Hepatic stellate cell (primary cell): ENCODE results near the gene NSL1.
"Not testable (repeated sequence)": the region's sequence is repeated elsewhere in the genome, so short reads cannot be mapped to it uniquely, and the experiment has no call there.

Experiments used
- DNase-seq: peaks from one replicate; pipeline ENCODE4 v3.0.0; 2011; ENCODE audit warnings: low spot score

NSL1 gene

DNA sequence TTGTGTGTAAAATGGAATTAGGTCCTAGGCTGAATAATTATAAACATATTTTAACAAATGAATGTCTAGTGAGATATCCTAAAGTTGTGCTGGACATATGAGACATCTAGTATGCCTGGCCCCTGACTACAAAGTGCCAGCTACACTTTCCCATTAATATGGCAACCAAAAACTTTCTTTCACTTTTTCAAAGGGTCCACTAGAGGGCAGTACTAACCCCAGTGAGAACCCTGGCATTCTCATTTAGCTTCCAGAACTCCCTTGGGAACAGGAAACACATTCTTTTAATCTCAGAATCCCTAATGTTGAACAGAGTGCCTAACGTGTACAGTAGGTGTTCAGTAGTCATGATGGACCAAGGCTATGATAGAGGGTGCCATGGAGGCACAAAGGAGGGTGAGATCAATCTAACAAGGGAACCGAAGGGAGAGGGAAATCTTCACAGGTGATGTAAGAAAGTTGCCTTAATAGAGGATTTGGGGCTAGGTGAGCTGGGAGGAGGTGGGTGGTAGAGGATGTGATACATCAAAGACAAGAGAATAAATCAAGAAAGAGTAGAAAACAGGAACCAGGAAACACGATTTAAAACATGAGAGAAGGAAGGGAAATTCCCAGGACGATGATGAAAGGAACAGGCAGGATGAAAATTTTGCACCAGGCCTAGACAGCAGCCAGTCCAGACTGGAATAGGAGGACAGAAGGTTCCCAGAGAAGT lies 41.6 kb downstream of the NSL1 start:
- peak; percentile 64 for DNase-seq

DNA sequence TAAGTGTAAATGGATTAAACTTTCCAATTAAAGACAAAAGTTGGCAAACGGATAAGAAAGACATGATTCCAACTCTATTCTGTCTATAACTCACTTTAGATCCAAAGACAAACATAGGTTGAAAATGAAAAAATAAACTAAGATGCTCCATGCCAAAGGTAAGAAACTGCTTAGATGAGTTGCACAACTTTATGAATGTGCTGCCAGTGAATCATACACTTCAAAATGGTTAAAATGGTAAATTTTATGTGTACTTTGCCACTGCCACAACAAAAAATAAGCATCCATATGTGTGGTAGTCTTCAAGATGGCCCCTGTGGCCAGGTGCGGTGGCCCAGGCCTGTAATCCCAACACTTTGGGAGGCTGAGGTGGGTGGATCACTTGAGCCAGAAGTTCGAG lies 45.0 kb downstream of the NSL1 start:
- no peak for DNase-seq

DNA sequence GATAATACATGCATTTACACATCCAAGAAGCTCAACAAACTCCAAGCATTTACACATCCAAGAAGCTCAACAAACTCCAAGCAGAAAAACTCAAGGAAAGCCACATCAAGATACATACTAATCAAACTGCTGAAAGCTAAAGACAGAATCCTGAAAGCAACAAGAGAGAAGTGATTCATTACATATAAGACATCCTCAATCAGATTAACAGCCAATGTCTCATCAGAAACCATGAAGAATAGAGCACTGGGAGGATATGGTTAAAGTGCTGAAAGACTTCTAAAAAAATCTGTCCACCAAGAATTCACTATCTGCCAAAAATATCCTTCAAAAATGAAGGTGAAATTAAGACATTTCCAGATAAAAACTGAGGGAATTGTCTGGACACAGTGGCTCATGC lies 46.3 kb downstream of the NSL1 start:
- DNase-seq = no peak

DNA sequence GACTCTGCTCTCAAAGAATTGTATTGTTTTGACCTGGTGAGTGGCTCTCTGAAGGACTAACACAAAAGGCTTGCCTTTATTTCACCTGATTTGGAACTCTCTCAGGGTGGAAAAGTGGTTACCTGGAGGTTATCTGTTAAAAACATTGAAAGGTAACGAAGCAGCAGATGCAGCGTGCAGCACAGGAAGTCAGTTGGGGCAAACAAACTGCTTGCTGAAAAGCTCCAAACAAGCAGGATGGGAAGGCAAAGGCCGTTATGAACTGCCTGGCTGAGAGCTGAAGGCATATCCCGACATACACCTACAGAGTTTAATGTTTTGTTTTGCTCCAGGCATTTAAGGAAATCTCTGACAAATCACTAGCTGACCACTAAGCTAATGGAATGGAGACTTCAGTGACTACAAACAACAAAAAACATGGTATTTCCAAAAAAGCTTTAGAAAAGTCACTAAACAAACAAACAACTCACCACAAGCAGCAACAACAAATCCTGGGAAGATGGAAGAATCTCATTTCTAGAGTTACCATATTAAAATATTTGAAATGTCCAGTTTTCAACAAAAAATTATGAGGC lies 47.6 kb downstream of the NSL1 start:
- no peak for DNase-seq

DNA sequence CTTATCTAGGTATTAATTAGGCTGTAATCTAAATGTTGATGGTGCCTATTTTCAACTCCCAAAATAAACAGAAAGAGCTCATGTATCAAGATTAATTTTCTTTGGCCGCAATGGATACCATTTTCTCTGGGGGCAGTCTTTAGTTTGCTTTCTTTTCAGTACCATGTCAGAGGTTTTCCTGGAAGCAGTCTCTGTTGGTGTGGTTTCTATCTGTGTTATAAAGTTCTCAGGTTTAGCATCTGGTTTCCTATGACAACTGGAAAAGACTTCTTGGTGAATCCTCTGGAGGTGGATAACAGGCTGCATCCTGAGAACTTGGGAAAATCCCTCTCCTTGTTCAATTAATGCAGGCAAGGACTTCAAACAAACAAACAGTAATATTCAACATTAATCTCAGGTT lies 53.2 kb downstream of the NSL1 start:
- no peak for DNase-seq

DNA sequence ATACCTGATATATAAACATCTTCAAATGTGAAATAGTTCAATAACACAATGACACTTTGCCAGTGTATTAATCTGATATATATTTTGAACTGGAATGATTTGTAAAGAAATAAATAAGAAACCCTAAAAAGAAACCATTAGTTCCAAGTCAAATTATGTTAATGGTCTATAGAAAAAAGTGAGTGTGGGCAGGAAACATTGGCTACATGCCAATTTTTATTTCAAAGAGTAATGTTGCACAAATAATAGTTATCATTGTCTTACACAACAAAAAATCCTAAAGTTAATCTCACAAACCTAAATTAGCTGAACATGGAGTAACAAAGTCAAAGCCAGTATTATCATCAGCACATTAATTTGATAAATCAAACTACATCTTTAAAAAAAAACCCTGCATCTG lies 54.0 kb downstream of the NSL1 start:
- DNase-seq = no peak

- DNase-seq = no peak
Measured at GRCh38 chr1:212733109-212733508, 58.5 kb downstream of the NSL1 start.

DNA sequence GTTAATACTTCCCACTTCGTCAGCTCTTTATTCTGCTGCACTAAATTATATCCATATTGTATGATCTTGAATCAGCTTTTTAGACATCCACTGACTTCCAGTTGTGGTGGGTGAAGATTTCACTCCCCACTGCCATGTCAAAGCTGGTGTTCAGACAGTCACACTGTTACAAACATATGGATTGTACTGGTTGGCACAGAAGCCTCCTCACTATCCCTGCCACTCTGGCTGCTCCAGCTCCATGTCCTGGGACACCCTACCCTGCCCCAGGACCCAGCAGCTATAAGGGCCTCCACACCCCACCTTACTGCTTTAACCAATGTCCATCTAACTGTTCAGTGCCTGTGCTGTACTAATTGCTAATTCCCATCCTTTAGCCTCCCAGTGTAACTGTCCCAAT lies 59.9 kb downstream of the NSL1 start:
- no peak for DNase-seq

DNA sequence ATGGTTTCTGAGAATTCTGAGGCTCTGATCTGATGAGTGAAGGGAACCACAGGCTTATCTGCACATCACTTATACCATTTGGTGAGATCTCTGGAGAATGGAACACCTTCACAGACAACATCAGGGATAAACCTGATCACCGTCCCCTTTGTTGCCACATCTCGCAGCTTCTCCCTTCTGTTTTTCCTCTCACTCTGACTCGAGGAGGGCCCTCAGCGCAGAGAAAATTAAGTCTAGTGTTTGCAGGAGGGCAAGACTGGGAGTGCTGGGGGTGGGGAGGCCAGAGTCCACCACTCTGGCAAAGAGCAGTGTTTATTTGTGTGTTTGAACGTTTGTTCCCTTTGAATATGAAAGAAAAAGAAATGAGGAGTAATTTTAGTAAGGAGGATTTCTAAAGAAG lies 63.0 kb downstream of the NSL1 start:
- no peak for DNase-seq

GRCh38 chr1:212727386-212728181 lies 64.0 kb downstream of the NSL1 start:
- DNase-seq = peak; percentile 10

DNA sequence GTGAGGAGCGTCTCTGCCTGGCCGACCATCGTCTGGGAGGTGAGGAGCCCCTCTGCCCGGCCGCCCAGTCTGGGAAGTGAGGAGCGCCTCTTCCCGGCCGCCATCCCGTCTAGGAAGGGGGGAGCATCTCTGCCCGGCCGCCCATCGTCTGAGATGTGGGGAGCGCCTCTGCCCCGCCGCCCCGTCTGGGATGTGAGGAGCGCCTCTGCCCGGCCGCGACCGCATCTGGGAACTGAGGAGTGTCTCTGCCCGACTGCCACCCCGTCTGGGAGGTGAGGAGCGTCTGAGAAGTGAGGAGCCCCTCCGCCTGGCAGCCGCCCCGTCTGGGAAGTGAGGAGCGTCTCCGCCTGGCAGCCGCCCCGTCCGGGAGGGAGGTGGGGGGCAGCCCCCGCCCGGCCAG lies 66.9 kb downstream of the NSL1 start:
- not testable (repeated sequence) for DNase-seq

DNA sequence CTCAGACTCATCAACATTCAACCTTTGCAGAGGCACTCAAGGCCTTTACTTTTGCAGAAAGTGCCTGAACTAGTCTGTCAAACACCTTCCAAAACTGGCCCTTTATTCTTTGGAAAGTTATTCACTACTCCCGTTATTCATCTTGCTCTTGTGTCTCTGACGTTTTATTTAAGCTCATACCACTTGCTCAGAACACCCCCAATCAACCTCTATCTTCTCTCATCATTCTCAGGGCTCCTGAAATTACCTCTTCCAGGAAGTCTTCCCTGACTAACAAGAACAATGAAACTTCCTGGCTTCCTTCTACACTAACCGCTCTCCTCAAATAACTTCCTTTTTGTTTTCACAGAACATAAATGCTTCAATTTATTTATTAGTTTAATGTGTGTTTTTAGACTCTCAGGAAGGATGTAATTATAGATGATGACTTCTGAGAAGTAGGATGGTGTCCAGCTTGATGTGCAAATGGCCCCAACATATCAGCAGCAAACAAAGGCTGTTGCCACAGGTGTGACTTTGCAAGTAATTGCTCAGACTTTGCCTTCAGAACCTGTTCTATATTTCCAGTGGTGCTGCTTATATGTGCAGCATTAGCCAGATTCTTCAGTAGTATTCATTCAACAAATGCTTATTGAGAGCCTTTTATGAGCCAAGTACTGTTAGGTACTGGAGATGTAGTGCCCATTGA lies 69.2 kb downstream of the NSL1 start:
- DNase-seq = no peak

GRCh38 chr1:212721388-212722247 lies 70.0 kb downstream of the NSL1 start:
- DNase-seq = peak; percentile 53

GRCh38 chr1:212719633-212720032 lies 71.9 kb downstream of the NSL1 start:
- no peak for DNase-seq

- no peak for DNase-seq
Measured at GRCh38 chr1:212718499-212718898, 73.1 kb downstream of the NSL1 start.

DNA sequence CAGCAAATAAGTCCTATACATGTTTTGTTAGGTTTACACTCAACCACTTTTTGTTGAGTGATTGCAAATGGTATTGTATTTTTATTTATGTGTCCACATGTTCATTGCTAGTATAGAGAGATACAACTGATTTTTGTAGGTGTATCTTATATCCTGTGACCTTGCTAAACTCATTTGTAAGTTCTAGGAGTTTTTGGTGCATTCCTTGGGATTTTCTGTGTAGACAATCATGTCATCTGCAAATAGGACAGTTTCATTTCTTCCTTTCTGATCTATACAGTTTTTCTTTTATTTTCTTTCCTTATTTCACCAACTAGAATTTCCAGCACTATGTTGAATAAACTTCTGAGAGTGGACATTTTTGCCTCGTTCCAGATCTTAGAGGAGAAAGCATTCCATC lies 75.4 kb downstream of the NSL1 start:
- no peak for DNase-seq

DNA sequence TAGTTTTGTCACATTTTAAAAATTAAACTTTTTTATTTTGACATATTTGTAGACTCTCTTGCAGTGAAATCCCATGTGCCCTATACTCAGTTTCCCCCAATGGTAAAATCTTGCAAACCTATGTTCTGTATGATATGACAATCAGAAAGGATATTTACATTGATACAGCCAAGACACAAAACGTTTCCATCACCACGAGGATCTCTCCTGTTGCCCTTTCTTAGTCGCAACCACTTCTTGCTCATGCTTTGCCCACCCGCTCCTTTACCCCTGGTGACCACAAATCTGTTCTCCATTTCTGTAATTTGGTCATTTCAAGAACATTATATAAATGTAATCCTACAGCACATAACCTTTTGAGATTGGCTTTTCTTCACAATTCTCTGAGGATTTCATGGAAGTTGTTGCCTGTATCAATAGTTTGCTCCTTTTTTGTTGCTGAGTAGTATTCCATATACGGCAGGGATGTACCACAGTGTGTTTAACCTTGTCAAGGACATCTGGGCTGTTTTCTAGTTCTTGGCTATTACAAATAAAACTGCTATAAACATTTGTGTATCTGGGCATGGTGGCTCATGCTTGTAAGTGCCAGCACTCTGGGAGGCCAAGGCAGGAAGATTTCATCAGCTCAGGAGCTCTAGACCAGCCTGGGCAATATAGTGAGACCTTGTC lies 78.0 kb downstream of the NSL1 start:
- DNase-seq = no peak

DNA sequence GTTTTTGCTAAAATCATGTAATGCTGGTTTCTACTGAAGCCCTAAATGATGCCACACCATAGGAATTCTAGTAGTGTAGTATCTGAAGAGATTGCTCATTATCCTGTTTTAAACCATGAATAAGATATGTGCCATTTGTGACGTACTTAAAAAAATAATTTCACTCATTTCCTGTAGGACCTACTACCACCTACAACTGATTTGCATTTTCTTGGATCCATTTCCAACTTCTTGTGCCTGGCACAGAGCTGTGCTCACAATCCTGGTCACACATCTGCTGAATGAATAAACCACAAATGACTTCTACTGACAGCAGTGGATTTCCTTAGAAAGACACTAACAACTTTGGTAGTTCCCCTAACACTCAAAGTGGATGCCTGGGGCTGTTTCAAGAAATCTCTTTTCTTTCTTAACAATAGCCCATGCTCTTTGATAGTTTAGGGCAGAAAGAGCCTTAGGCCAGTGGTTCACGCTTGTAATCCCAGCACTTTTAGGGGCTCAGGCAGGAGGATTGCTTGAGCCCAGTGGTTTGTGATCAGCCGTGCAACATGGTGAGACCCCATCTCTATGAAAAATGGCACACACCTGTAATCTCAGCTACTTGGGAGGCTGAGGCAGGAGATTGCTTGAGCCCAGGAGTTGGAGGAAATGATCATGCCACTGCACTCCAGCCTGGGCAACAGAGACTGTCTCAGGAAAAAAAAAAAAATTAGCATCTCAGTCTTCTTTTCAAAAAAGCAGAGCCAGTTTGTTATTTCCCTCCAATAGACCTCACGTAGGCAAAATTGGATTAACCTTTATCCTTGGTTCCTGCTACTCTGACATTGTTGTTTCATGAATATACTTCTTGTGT lies 78.9 kb downstream of the NSL1 start:
- DNase-seq = peak; percentile 47

DNA sequence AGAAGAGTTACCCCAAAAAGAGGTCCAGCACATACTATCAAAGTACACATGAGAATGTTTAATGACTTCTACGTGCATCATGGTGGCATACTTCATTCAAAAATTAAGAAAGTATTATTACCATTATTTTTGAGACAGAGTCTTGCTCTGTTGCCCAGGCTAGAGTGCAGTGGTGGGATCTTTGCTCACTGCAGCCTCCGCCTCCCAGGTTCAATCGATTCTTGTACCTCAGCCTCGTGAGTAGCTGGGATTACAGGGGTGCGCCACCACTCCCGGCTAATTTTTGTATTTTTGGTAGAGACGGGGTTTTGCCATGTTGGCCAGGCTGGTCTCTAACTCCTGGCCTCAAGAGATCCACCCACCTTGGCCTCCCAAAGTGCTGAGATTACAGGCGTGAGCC lies 79.6 kb downstream of the NSL1 start:
- not testable (repeated sequence) for DNase-seq

DNA sequence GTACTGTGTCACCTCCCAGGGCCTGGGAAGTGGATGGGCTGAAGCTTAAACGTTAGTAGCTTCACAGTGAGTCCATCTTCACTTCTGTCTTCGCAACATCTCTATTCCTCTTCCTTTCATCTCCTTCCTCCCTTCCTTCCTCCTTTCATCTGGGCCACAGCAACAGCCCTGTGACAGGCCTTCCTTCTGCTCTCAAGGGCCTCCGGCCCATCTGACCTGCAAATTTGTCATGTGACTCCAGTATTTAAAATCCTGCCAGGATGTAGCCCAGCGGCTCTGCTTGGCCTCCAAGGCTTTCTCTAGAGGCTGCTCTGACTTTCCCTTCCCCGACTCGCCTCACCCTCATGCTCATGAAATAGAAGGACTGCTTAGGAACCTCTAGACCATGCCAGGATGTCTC lies 81.0 kb downstream of the NSL1 start:
- no peak for DNase-seq
